IPS DF 6.9 (cell line): ENCODE results near the gene TCF20.

Source experiments
- DNase-seq: peaks from one replicate; pipeline ENCODE4 v3.0.0-alpha.2; 2013; ENCODE audit warnings: low read depth, low spot score
- H3K27ac ChIP-seq: one replicate; pipeline ENCODE4 v1.5.1; 2013; ENCODE audit warnings: low read length, control low read depth
- H3K27me3 ChIP-seq: 2 replicates; pipeline ENCODE4 v1.6.1; 2013; ENCODE audit warnings: mild to moderate bottlenecking, low read length; ENCODE audit not compliant: control insufficient read depth, insufficient read depth
- H3K36me3 ChIP-seq: 2 replicates; pipeline ENCODE4 v1.6.1; 2013; ENCODE audit warnings: low read length; ENCODE audit not compliant: control insufficient read depth, insufficient read depth
- H3K4me1 ChIP-seq: 2 replicates; pipeline ENCODE4 v1.6.1; 2013; ENCODE audit warnings: low read length; ENCODE audit not compliant: control insufficient read depth, insufficient read depth
- H3K4me3 ChIP-seq: 2 replicates; pipeline ENCODE4 v1.5.1; 2013; ENCODE audit warnings: mild to moderate bottlenecking, low read length
- H3K9me3 ChIP-seq: 2 replicates; pipeline ENCODE4 v1.6.1; 2013; ENCODE audit warnings: low read length, inconsistent platforms; ENCODE audit not compliant: control insufficient read depth, insufficient read depth
- WGBS: extraction: QIAGEN DNeasy Blood & Tissue Kit; methylation state at CpG from one replicate; pipeline ENCODE4 v1.1.7; 2013; ENCODE audit warnings: mixed read lengths, missing lambda C conversion rate; ENCODE audit not compliant: insufficient read length, insufficient coverage; 5-methylcytosine and 5-hydroxymethylcytosine counted together

The TCF20 gene

GRCh38 chr22:42282252-42282942, 11.9 kb upstream of the TCF20 start:
- H3K27ac ChIP-seq = no peak overlapping the region
- no peaks in the 10 kb centered on the region for H3K36me3 ChIP-seq
- H3K4me3 ChIP-seq = no peak overlapping the region
- no peak for DNase-seq
- H3K4me1 ChIP-seq = peaks cover 3% of the 10 kb centered on the region
- no peaks in the 10 kb centered on the region for H3K9me3 ChIP-seq
- peaks cover 15% of the 10 kb centered on the region; the same call in 1 of the 2 replicates for H3K27me3 ChIP-seq
- no CpG with 5 or more reads among the region's 22 CpGs for WGBS

- Histone ChIP-seq H3K4me1 (peaks cover 3% of the 10 kb centered on the region), H3K27ac (no peak overlapping the region), H3K27me3 (peaks cover 15% of the 10 kb centered on the region; the same call in 1 of the 2 replicates), H3K4me3 (no peak overlapping the region), H3K36me3 (no peaks in the 10 kb centered on the region), H3K9me3 (no peaks in the 10 kb centered on the region)
- no peak for DNase-seq
- no CpG with 5 or more reads among the region's 4 CpGs for WGBS
Observed at GRCh38 chr22:42281706-42282251, 11.3 kb upstream of the TCF20 start.

DNA sequence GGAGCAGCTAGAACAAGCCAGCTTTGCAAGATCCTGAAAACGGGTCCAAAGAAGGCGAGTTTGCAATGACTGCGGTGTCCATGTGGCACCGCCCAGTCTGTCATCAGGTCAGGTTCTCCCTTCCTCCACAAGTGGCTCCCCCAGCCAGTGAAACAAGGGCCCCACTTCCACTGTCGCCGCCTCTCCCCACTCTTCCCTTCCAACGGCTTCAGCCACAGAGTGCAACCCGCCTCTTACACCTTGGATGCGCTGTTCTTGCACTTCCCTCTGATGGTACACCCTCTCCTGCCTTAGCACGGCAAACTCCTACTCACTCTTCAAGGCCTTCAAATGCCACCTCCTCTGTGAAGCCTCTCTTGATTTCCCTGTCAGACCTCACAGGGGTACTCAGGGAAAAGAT, 10.8 kb upstream of the TCF20 start:
- H3K4me1 ChIP-seq = peaks cover 4% of the 10 kb centered on the region
- DNase-seq = no peak
- H3K27me3 ChIP-seq = peaks cover 15% of the 10 kb centered on the region; the same call in 1 of the 2 replicates
- no peaks in the 10 kb centered on the region for H3K36me3 ChIP-seq
- H3K9me3 ChIP-seq = no peaks in the 10 kb centered on the region
- no peak overlapping the region for H3K4me3 ChIP-seq
- H3K27ac ChIP-seq = no peak overlapping the region
- no CpG with 5 or more reads among the region's 10 CpGs for WGBS

GRCh38 chr22:42280836-42281235, 10.4 kb upstream of the TCF20 start:
- no peak overlapping the region for H3K27ac ChIP-seq
- H3K36me3 ChIP-seq = no peaks in the 10 kb centered on the region
- no CpG with 5 or more reads among the region's 5 CpGs for WGBS
- no peaks in the 10 kb centered on the region for H3K9me3 ChIP-seq
- DNase-seq = no peak
- peaks cover 7% of the 10 kb centered on the region for H3K4me1 ChIP-seq
- no peak overlapping the region for H3K4me3 ChIP-seq
- peaks cover 15% of the 10 kb centered on the region; the same call in 1 of the 2 replicates for H3K27me3 ChIP-seq

- H3K9me3 ChIP-seq = no peaks in the 10 kb centered on the region
- no peak for DNase-seq
- no peaks in the 10 kb centered on the region for H3K36me3 ChIP-seq
- H3K4me3 ChIP-seq = no peak overlapping the region
- no CpG with 5 or more reads among the region's 9 CpGs for WGBS
- peaks cover 15% of the 10 kb centered on the region; the same call in 1 of the 2 replicates for H3K27me3 ChIP-seq
- H3K4me1 ChIP-seq = peaks cover 9% of the 10 kb centered on the region
- H3K27ac ChIP-seq = no peak overlapping the region
Observed at GRCh38 chr22:42280140-42280539, 9.7 kb upstream of the TCF20 start.

- WGBS = no CpG with 5 or more reads among the region's 13 CpGs
- DNase-seq = no peak
- Histone ChIP-seq H3K27ac (no peak overlapping the region), H3K4me3 (no peak overlapping the region), H3K9me3 (no peaks in the 10 kb centered on the region), H3K36me3 (no peaks in the 10 kb centered on the region), H3K27me3 (peaks cover 12% of the 10 kb centered on the region; the same call in 1 of the 2 replicates), H3K4me1 (peaks cover 9% of the 10 kb centered on the region)
Observed at GRCh38 chr22:42279425-42280020, 9.1 kb upstream of the TCF20 start.

DNA sequence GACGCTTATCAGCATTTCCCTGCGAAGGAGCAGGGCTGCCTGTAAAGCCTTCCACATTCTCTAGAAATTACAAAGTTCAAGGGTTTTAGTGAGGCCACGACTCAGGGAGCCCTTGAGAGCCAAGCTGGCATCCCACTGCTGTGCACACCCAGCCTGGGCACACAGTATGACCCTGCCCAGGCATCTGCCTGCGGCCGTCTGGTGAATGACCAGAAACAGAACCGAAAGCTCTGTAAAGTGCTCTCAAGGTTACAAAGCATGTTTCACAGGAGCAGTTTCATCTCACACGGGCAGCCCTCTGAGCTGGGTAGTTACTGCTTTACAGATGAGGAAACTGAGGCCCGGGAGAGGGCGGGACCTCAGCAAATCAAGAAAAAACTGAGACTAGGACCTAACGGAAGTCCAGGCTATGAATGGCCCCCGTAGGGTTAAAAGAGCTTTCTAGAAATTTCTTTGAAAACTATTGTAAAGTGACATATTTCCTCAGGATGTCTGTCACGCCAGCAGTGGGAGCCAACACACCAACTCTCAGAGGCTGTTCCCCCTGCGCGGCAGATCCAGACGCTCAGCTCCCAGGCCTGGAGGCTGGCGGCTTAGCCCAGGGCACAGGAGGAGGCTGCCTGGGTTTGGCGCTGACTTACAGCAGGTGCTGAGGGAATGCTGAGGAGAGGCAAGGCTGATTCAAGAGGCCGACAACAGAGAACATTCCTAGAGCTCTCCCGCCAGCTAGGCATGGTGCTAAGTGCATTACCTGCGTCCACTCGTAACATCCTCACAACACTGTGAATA, 7.7 kb upstream of the TCF20 start:
- no CpG with 5 or more reads among the region's 21 CpGs for WGBS
- peaks cover 6% of the 10 kb centered on the region; the same call in 1 of the 2 replicates for H3K27me3 ChIP-seq
- H3K4me1 ChIP-seq = peaks cover 11% of the 10 kb centered on the region
- H3K9me3 ChIP-seq = no peaks in the 10 kb centered on the region
- H3K36me3 ChIP-seq = no peaks in the 10 kb centered on the region
- H3K27ac ChIP-seq = no peak overlapping the region
- H3K4me3 ChIP-seq = no peak overlapping the region
- no peak for DNase-seq

GRCh38 chr22:42277232-42277753, 6.8 kb upstream of the TCF20 start:
- Histone ChIP-seq H3K27ac (no peak overlapping the region), H3K9me3 (no peaks in the 10 kb centered on the region)

GRCh38 chr22:42275970-42276369, 5.5 kb upstream of the TCF20 start:
- Histone ChIP-seq H3K27me3 (no peaks in the 10 kb centered on the region), H3K4me1 (peaks cover 9% of the 10 kb centered on the region)

More at GRCh38 chr22:42277232-42277753, 6.8 kb upstream of the TCF20 start:
- DNase-seq = no peak
- Histone ChIP-seq H3K4me1 (peaks cover 8% of the 10 kb centered on the region), H3K36me3 (no peaks in the 10 kb centered on the region), H3K27me3 (peaks cover 3% of the 10 kb centered on the region; the same call in 1 of the 2 replicates), H3K4me3 (no peak overlapping the region)
- WGBS = no CpG with 5 or more reads among the region's 4 CpGs

DNA sequence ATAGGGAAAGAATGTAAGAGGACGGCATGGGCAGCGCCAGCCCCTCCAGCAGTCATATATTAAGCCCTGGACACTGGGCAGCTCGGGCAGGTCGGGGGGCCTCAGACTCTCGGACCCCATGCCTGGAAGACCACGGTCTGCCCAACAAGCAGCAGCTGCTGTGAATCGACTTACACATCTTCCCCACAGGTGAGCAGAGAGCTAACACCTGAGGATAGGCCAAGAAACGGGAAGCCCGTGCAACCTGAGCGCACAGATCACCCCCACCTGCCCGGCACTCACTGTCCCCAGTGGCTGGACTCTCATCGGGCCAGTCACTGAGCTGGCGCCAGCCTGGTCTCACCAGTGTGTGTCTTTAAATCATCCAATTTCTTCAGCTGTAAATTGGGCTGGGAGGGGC, 4.7 kb upstream of the TCF20 start:
- peaks cover 10% of the 10 kb centered on the region for H3K4me1 ChIP-seq
- H3K9me3 ChIP-seq = no peaks in the 10 kb centered on the region
- DNase-seq = no peak
- no peak overlapping the region for H3K4me3 ChIP-seq
- H3K27me3 ChIP-seq = no peaks in the 10 kb centered on the region
- no peaks in the 10 kb centered on the region for H3K36me3 ChIP-seq
- no CpG with 5 or more reads among the region's 13 CpGs for WGBS
- H3K27ac ChIP-seq = no peak overlapping the region

More at GRCh38 chr22:42275970-42276369, 5.5 kb upstream of the TCF20 start:
- no peak for DNase-seq
- no peak overlapping the region for H3K4me3 ChIP-seq
- WGBS = no CpG with 5 or more reads among the region's 5 CpGs
- no peaks in the 10 kb centered on the region for H3K36me3 ChIP-seq
- H3K27ac ChIP-seq = no peak overlapping the region
- H3K9me3 ChIP-seq = no peaks in the 10 kb centered on the region
